Natural killer cell treated with Interleukin-12 subunit alpha and Interleukin-12 subunit beta and Interleukin-15 and Interleukin-18, amount 100 ng/mL, for 72 hours (primary cell): ENCODE measurements around the gene CDK15. TPM values are rescaled to one million over a fixed set of nuclear protein-coding genes. Genes with fewer than 3 reads are reported as not detected.
A peak's percentile ranks its signal among the peaks of the same experiment; 100 is the strongest.
"Not testable (repeated sequence)": the region's sequence is repeated elsewhere in the genome, so short reads cannot be mapped to it uniquely, and the experiment has no call there.

Experiments used
- ATAC-seq, 2 donors: fragments of 150-1000 bp; cut with Tn5 transposase in 1 of 2; sonication (Bioruptor Pico), chemical (Tn5 transposase) in 1 of 2; 2 replicates each; pipeline ENCODE4 v1.10.0; 2021
- DNase-seq: peaks from one replicate; pipeline ENCODE4 v3.0.0; 2022; ENCODE audit warnings: low spot score
- H3K27ac Mint-ChIP-seq, 2 donors: 1 replicate in 1 of 2; 2 replicates in 1 of 2; pipeline ENCODE4 v1.8.0; 2022; ENCODE audit warnings: mixed read lengths in 2 of 2, mild to moderate bottlenecking in 1 of 2, moderate library complexity in 1 of 2
- H3K27me3 Mint-ChIP-seq, 2 donors: 1 replicate in 1 of 2; 2 replicates in 1 of 2; pipeline ENCODE4 v1.8.0; 2022; ENCODE audit warnings: mixed read lengths in 2 of 2
- H3K36me3 Mint-ChIP-seq: one replicate; pipeline ENCODE4 v1.8.0; 2022; ENCODE audit warnings: mixed read lengths
- H3K4me1 Mint-ChIP-seq, 2 donors: 1 replicate in 1 of 2; 2 replicates in 1 of 2; pipeline ENCODE4 v1.8.0; 2022; ENCODE audit warnings: low read depth in 2 of 2, mixed read lengths in 2 of 2, mild to moderate bottlenecking in 1 of 2
- H3K4me3 Mint-ChIP-seq: one replicate; pipeline ENCODE4 v1.8.0; 2022; ENCODE audit warnings: mixed read lengths
- H3K9me3 Mint-ChIP-seq: 2 replicates; pipeline ENCODE4 v1.8.0; 2022; ENCODE audit warnings: mixed read lengths
- total RNA-seq, 2 donors: library from RNA; stranded (reverse); gene quantifications; one replicate each; pipeline ENCODE4 v1.2.3, GENCODE V29; 2022

The CDK15 gene
- total RNA-seq, 2 donors from 2014 or later = not detected

DNA sequence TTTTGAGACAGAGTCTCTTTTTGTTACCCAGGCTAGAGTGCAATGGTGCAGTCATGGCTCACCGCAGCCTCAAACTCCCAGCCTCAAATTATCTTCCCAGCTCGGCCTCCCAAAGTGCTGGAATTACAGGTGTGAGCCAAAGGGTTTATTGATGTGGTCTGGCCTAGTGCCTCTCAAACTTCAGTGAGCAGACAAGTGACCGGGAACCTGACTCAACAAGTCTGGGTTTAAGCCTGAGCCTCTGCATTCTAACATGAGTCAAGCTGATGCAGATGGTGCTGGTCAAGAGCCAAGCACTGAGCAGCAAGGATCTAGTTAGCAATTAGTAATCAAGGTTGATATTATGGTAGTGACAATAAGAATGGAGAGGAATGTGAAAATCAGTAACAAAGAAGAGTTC is 21.3 kb downstream of the CDK15 start:
- Mint-ChIP-seq H3K27ac (no peak overlapping the region), H3K36me3 (no peaks in the 10 kb centered on the region), H3K27me3 (peaks cover 28 to 51% of the 10 kb centered on the region in 2 donors), H3K4me3 (no peak overlapping the region), H3K4me1 (no peaks in the 10 kb centered on the region), H3K9me3 (no peaks in the 10 kb centered on the region)
- ATAC-seq (no peak), DNase-seq (no peak)

DNA sequence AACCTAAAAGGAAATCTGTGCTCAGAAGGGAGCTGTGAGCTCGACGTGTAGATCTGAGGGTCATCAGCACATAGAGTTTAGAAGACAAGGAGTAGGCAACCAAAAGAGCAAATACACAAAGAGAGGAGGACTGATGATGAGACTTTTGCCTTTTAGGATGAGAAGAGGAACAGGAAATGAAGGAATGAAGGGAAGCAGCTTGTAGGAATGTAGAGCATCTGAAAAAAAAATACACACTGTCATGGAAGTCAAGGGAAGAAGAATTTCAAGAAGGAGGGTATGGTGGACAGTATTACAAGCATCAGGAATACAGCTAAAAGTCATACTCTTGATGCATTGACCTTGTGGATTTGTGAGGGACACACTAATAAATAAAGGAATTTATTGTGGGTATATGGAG is 21.9 kb downstream of the CDK15 start:
- Mint-ChIP-seq H3K9me3 (no peaks in the 10 kb centered on the region), H3K27me3 (peaks cover 28 to 51% of the 10 kb centered on the region in 2 donors), H3K4me1 (no peaks in the 10 kb centered on the region), H3K27ac (no peak overlapping the region), H3K36me3 (no peaks in the 10 kb centered on the region), H3K4me3 (no peak overlapping the region)
- ATAC-seq = no peak
- DNase-seq = no peak

DNA sequence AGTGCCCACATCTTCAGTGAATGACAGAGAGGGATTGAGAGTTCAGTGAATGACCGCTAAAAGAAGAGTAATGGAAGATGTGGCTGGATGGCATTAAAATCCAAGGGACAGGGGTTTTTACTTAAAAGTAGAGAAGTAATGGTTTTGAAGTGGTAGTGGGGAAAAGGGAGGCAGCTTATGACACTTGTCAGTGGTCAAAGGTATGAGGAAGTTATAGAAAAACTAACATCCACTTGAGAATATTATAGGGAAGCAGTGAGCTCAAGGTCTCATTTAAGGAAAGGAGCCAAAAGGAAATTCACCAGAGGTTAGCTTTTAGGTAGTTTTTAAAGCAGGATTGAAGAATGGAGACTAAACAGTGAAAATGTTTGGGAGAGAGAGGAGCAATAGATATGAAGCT is 24.3 kb downstream of the CDK15 start:
- H3K36me3 Mint-ChIP-seq = no peaks in the 10 kb centered on the region
- H3K4me3 Mint-ChIP-seq = no peak overlapping the region
- no peak for DNase-seq
- no peaks in the 10 kb centered on the region for H3K9me3 Mint-ChIP-seq
- H3K4me1 Mint-ChIP-seq = no peaks in the 10 kb centered on the region
- no peak overlapping the region for H3K27ac Mint-ChIP-seq
- no peak for ATAC-seq
- peaks cover 23 to 47% of the 10 kb centered on the region in 2 donors for H3K27me3 Mint-ChIP-seq

DNA sequence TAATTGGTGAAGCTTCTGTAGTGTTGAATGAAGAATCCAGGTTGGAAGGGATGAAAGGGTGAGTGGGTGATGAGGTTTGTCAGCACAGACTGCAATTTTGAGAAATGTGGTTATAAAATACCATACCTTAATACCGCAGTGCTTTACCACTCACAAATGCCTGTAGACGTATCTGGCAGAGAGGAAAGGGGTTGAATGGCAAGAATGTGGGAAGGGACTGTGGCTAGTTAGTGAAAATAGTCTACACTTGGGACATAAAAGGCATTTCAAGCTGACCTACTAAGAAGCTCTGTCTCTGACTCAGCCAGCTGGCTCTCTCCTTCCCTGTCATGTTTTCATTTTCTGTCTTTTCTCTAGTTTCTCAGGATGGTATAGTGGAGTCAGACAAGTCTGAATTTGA is 25.1 kb downstream of the CDK15 start:
- Mint-ChIP-seq H3K27ac (no peak overlapping the region), H3K4me3 (no peak overlapping the region), H3K27me3 (peaks cover 23 to 45% of the 10 kb centered on the region in 2 donors), H3K36me3 (no peaks in the 10 kb centered on the region), H3K9me3 (no peaks in the 10 kb centered on the region), H3K4me1 (no peaks in the 10 kb centered on the region)
- DNase-seq (no peak), ATAC-seq (no peak)

DNA sequence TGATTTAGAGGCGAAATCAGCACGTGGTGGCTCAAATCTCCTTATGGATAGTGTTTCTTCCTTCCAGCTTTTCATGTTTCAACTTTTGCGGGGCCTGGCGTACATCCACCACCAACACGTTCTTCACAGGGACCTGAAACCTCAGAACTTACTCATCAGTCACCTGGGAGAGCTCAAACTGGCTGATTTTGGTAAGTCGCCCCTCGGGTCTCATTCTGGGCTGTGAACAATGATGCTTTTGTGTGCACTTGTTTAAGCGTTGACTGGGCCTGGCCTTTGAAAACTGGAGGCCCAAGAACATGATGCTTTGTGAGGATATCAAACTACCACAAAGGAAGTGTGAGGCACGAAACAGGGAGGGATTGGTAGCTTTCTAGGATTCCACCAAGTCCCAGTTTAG is 27.4 kb downstream of the CDK15 start:
- peaks cover 18 to 41% of the 10 kb centered on the region in 2 donors for H3K27me3 Mint-ChIP-seq
- H3K4me1 Mint-ChIP-seq = no peaks in the 10 kb centered on the region
- H3K4me3 Mint-ChIP-seq = no peak overlapping the region
- H3K36me3 Mint-ChIP-seq = no peaks in the 10 kb centered on the region
- no peaks in the 10 kb centered on the region for H3K9me3 Mint-ChIP-seq
- DNase-seq (no peak), ATAC-seq (no peak)
- no peak overlapping the region for H3K27ac Mint-ChIP-seq

DNA sequence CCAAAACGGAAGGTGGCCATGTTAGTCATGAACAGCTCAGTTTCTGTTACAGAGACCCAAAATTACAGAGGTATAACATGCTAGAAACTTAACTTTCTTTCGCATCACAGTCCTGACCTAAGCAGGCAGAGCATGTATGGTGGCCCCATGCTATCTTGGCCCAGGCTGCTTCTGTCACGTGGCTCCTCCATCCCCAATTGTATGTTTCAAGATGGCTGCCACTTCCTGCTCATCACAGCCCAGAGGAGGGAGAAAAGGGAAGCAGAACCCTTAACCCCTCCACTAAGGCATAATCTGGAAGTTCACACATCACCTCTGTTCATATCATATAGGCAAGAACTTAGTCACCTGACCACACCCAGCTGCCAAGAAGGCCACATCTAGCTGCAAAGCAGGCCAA is 28.7 kb downstream of the CDK15 start:
- Mint-ChIP-seq H3K36me3 (no peaks in the 10 kb centered on the region), H3K4me1 (no peaks in the 10 kb centered on the region), H3K4me3 (no peak overlapping the region), H3K27ac (no peak overlapping the region), H3K27me3 (peaks cover 19 to 31% of the 10 kb centered on the region in 2 donors), H3K9me3 (no peaks in the 10 kb centered on the region)
- ATAC-seq = peak in 1 of 2 donors; percentile 31
- DNase-seq = no peak

DNA sequence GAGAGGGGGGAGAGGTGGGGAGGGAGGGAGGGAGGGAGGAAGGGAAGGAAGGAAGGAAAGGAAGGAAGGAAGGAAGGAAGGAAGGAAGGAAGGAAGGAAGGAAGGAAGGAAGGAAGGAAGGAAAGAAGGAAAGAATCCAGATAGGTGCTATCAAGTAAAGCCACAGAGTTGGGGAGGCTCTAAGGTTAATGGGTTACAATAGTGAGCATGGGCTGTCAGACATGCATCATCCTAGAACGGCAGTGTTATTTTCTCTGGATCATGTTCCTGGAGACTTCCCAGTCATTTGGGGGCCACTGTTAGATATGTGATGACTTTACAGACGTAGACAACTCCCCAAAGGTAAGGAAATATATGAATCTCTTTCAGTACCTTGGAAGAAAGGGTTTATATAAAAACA is 31.1 kb downstream of the CDK15 start:
- Mint-ChIP-seq H3K36me3 (no peaks in the 10 kb centered on the region), H3K9me3 (peaks cover 3% of the 10 kb centered on the region), H3K4me3 (no peak overlapping the region), H3K4me1 (no peaks in the 10 kb centered on the region), H3K27ac (no peak overlapping the region), H3K27me3 (peaks cover 13 to 21% of the 10 kb centered on the region in 2 donors)
- DNase-seq (no peak), ATAC-seq (no peak)

DNA sequence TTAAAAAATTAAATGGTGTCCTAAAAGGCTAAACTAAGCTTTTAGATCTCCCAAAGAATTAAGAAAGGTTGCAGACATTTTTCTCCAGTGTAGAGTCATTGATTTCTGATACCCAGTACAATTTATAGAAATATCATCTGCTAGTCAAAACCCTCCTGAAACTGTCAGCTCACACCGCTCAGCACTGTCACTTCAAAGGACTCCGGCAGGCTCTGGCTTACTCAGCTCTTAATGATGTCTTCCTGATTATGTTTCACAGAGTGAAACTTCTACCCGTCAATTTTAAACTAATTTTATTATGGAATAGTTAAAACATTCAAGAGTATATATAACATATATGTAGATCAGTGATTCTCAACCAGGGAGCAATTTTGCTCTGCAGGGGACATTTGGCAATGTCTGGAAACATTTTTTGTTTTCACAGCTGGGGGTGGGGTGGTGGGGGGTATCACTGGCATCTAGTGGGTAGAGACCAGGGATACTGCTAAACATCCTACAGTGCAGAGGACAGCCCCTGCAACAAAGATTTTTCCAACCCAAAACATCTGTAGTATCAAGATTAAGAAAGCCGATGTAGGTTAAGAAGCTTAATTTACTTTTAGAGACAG is 31.6 kb downstream of the CDK15 start:
- no peaks in the 10 kb centered on the region for H3K36me3 Mint-ChIP-seq
- no peaks in the 10 kb centered on the region for H3K4me1 Mint-ChIP-seq
- no peak for DNase-seq
- H3K27me3 Mint-ChIP-seq = peaks cover 13 to 21% of the 10 kb centered on the region in 2 donors
- H3K4me3 Mint-ChIP-seq = no peak overlapping the region
- peaks cover 3% of the 10 kb centered on the region for H3K9me3 Mint-ChIP-seq
- H3K27ac Mint-ChIP-seq = no peak overlapping the region
- no peak for ATAC-seq

DNA sequence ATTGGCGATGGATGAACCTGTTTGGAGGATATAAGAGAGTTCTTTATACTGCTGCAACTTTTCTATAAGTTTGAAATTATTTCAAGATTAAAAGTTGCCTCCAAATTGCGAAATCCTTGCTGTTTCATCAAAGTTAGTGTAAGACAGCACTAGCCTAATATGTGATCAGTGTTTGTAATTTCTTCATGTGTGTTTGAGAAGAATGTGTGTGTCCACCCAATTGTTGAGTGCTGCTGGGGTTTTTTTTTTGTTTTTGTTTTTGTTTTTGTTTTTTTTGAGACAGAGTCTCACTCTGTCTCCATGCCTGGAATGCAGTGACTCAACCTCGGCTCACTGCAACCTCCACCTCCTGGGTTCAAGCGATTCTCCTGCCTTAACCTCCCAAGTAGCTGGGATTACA is 33.4 kb downstream of the CDK15 start:
- H3K27me3 Mint-ChIP-seq = peaks cover 13 to 21% of the 10 kb centered on the region in 2 donors
- peaks cover 3% of the 10 kb centered on the region for H3K9me3 Mint-ChIP-seq
- no peaks in the 10 kb centered on the region for H3K36me3 Mint-ChIP-seq
- no peaks in the 10 kb centered on the region for H3K4me1 Mint-ChIP-seq
- H3K27ac Mint-ChIP-seq = no peak overlapping the region
- no peak for ATAC-seq
- no peak overlapping the region for H3K4me3 Mint-ChIP-seq
- no peak for DNase-seq

DNA sequence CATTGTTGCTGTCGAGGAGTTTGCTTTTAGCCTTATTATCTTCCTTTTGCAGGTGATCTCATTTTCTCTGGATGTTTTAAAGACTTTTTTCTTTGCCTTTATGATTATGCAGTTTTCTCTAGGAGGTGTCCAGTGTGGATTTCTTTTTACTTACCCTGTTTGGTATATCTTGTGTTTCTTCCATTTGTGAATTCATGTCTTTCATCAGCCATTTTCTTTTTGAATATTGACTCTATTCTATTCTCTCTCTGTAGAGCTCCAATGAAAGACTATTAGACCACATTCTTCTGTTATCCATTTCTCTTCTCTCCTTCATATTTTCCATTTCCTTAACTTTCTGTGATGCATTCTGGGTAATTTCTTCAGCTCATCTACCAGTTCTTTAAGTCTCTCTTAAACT is 34.4 kb downstream of the CDK15 start:
- Mint-ChIP-seq H3K27me3 (peaks cover 13 to 21% of the 10 kb centered on the region in 2 donors), H3K9me3 (peaks cover 3% of the 10 kb centered on the region), H3K4me3 (no peak overlapping the region), H3K4me1 (no peaks in the 10 kb centered on the region), H3K27ac (no peak overlapping the region), H3K36me3 (no peaks in the 10 kb centered on the region)
- ATAC-seq (no peak), DNase-seq (no peak)

DNA sequence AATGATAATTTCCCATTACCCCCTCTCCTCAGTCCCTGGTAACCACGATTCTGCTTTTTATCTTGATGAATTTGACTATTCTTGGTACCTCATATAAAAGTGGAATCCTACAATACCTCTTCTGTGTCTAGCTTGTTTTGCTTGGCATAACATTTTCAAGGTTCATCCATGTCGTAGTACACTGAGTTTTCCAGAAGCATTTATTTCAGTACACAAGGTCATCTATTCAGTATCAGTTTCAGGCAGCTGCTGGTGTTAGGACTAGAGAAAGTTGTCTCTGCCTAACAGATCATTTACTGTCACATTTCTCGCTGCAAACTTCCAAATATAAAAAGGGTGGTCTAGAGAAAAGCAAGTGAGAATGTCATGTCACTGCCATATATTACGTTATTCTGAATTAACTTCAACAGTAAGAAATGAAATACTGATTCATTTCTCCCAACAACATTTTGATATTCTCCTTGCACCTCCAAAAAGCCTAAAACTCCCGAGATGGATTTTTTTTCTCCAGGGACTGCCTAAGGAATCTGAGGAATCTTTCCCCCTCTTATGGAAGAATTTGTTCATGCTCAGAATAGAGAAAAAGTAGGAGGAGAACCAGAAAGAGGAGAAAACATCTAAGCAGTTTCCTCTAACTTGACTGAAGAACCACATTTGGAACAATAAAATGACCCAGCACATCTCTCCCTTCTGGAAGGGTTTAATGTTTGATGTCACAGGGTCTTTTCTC is 36.0 kb downstream of the CDK15 start:
- Mint-ChIP-seq H3K27me3 (peaks cover 12 to 15% of the 10 kb centered on the region in 2 donors), H3K36me3 (no peaks in the 10 kb centered on the region), H3K27ac (no peak overlapping the region), H3K4me3 (no peak overlapping the region), H3K4me1 (no peaks in the 10 kb centered on the region), H3K9me3 (peaks cover 3% of the 10 kb centered on the region)
- no peak for DNase-seq
- ATAC-seq = no peak

DNA sequence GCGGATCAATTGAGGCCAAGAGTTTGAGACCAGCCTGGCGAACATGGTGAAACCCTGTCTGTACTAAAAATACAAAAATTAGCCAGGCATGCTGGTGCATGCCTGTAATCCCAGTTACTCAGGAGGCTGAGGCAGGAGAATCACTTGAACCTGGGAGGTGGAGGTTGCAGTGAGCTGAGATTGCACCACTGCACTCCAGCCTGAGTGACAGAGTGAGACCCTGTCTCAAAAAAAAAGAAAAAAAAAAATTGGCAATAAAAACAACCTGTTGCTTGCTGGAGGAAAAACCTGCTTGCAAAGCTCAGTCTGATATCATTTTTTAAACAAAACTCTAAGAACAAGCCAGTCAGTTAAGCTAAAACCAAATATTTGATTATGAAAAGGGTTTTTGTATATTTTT is 38.6 kb downstream of the CDK15 start:
- DNase-seq, H3K4me1 Mint-ChIP-seq, H3K4me3 Mint-ChIP-seq, H3K9me3 Mint-ChIP-seq, H3K36me3 Mint-ChIP-seq, H3K27ac Mint-ChIP-seq, ATAC-seq: not testable (repeated sequence)
- peaks cover 8 to 30% of the 10 kb centered on the region in 2 donors for H3K27me3 Mint-ChIP-seq

DNA sequence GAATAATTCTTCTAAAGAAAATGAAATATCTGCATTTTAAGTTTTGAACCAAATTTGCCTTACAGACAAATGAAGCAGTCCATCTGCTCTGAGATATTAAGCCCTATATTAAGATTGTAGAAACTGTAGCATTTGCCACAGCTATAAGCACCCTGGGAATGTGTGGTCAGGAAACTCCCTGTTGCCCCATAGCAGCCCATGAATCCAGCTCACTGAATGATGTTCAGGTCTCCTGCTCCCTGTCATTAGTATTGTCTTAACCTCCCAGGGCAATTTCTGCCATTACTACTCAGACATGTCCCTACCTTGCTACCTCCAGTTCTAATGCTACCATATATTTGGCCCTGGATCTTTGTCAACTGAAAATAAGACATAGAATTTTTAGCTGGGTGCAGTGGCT is 41.1 kb downstream of the CDK15 start:
- no peak for ATAC-seq
- no peak overlapping the region for H3K4me3 Mint-ChIP-seq
- H3K4me1 Mint-ChIP-seq = no peaks in the 10 kb centered on the region
- no peaks in the 10 kb centered on the region for H3K9me3 Mint-ChIP-seq
- DNase-seq = no peak
- H3K27me3 Mint-ChIP-seq = peaks cover 5 to 20% of the 10 kb centered on the region in 2 donors
- H3K27ac Mint-ChIP-seq = no peak overlapping the region
- no peaks in the 10 kb centered on the region for H3K36me3 Mint-ChIP-seq

DNA sequence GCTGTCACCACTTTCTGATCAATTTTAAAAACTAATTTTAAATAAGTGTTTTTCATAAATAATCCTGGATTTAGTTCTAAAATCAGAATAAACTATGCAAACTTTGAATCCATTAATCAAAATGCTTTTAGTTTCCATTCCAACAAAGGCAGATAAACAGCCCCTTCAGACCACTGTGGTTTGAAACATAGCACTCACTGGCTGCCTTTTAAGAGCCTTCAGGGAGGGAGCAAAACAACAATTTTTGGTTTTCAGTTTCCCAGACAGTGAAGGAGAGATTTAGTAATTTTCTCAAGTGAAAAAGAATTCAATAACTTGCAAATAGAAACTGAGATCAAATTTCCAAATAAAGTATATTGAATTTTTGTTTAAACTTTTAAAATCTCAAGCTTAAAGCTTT is 46.1 kb downstream of the CDK15 start:
- Mint-ChIP-seq H3K36me3 (no peaks in the 10 kb centered on the region), H3K27me3 (peaks cover 10 to 16% of the 10 kb centered on the region in 2 donors), H3K27ac (no peak overlapping the region), H3K4me1 (no peaks in the 10 kb centered on the region), H3K9me3 (no peaks in the 10 kb centered on the region), H3K4me3 (no peak overlapping the region)
- DNase-seq = no peak
- ATAC-seq = no peak
